Measurements from ENCODE around the gene ANK3. TPM values are rescaled to one million over a fixed set of nuclear protein-coding genes. Genes with fewer than 3 reads are reported as not detected.

Gene ANK3
- polyA plus RNA-seq, 3 donors: not detected

GRCh38 chr10:60139290-60139689 is 250.4 kb downstream of the ANK3 start:
- no peaks in the 10 kb centered on the region for H3K4me1 ChIP-seq (ENCODE audit: control insufficient read depth in 1 of 2, insufficient read depth in 2 of 2, low read length in 2 of 2)
- no peaks in the 10 kb centered on the region for H3K36me3 ChIP-seq (replicated peaks in 1 of 2; ENCODE audit: control insufficient read depth in 1 of 2, insufficient read depth in 2 of 2, low read length in 2 of 2)
- no peak overlapping the region for H3K9ac ChIP-seq (ENCODE audit: insufficient read depth, low read length, poor library complexity, severe bottlenecking)
- H3K9me3 ChIP-seq (replicated peaks in 1 of 2; ENCODE audit: control insufficient read depth in 1 of 2, insufficient read depth in 1 of 2, low read length in 2 of 2): no peaks in the 10 kb centered on the region
- Mint-ChIP-seq H3K4me3 (no peak overlapping the region), H3K27ac (no peak overlapping the region), H3K4me1 (no peaks in the 10 kb centered on the region), H3K27me3 (ENCODE audit: low read depth in 3 of 3) (no peaks in the 10 kb centered on the region), H3K36me3 (no peaks in the 10 kb centered on the region), H3K9me3 (no peaks in the 10 kb centered on the region)
- intact Hi-C loops (cut with micrococcal nuclease): no loop called here
- WGBS (ENCODE audit: insufficient coverage): no CpG with 5 or more reads among the region's 3 CpGs
- no peak overlapping the region for H2AFZ ChIP-seq (ENCODE audit: insufficient read depth, low read depth, low read length, poor library complexity, severe bottlenecking)
- no peaks in the 10 kb centered on the region for H3K79me2 ChIP-seq (ENCODE audit: insufficient read depth, low read length)
- H3K4me2 ChIP-seq (replicated peaks; ENCODE audit: extremely low read depth, low read length, poor library complexity, severe bottlenecking): no peak overlapping the region
- no peak for TF ChIP-seq CTCF (IDR thresholded peaks at IDR 0.05)
- H3K27ac ChIP-seq (ENCODE audit: low read depth in 1 of 2, low read length in 2 of 2): no peak overlapping the region
- DNase-seq: no peak
- no peaks in the 10 kb centered on the region for H3K27me3 ChIP-seq (ENCODE audit: control insufficient read depth in 2 of 2, insufficient read depth in 2 of 2, low read length in 2 of 2)
- no peaks in the 10 kb centered on the region for H4K20me1 ChIP-seq (ENCODE audit: insufficient read depth, low read length)
- no peak overlapping the region for H3K4me3 ChIP-seq (replicated peaks in 1 of 3; ENCODE audit: low read depth in 2 of 3, low read length in 3 of 3)

- Histone ChIP-seq H3K4me2 (replicated peaks; ENCODE audit: extremely low read depth, low read length, poor library complexity, severe bottlenecking) (no peak overlapping the region), H3K9me3 (replicated peaks in 1 of 2; ENCODE audit: control insufficient read depth in 1 of 2, insufficient read depth in 1 of 2, low read length in 2 of 2) (no peaks in the 10 kb centered on the region), H3K4me1 (ENCODE audit: control insufficient read depth in 1 of 2, insufficient read depth in 2 of 2, low read length in 2 of 2) (no peaks in the 10 kb centered on the region), H4K20me1 (ENCODE audit: insufficient read depth, low read length) (no peaks in the 10 kb centered on the region), H3K79me2 (ENCODE audit: insufficient read depth, low read length) (no peaks in the 10 kb centered on the region), H3K27ac (ENCODE audit: low read depth in 1 of 2, low read length in 2 of 2) (no peak overlapping the region), H3K4me3 (replicated peaks in 1 of 3; ENCODE audit: low read depth in 2 of 3, low read length in 3 of 3) (no peak overlapping the region), H3K9ac (ENCODE audit: insufficient read depth, low read length, poor library complexity, severe bottlenecking) (no peak overlapping the region), H3K36me3 (replicated peaks in 1 of 2; ENCODE audit: control insufficient read depth in 1 of 2, insufficient read depth in 2 of 2, low read length in 2 of 2) (no peaks in the 10 kb centered on the region), H3K27me3 (ENCODE audit: control insufficient read depth in 2 of 2, insufficient read depth in 2 of 2, low read length in 2 of 2) (no peaks in the 10 kb centered on the region), H2AFZ (ENCODE audit: insufficient read depth, low read depth, low read length, poor library complexity, severe bottlenecking) (no peak overlapping the region)
- no peak overlapping the region for H3K27ac Mint-ChIP-seq
- no peak for DNase-seq
- 80% methylated on average over 4 of the region's 5 CpGs for WGBS (ENCODE audit: insufficient coverage)
- H3K4me1 Mint-ChIP-seq: no peaks in the 10 kb centered on the region
- no peak for TF ChIP-seq CTCF (IDR thresholded peaks at IDR 0.05)
- no peaks in the 10 kb centered on the region for H3K27me3 Mint-ChIP-seq (ENCODE audit: low read depth in 3 of 3)
- no peaks in the 10 kb centered on the region for H3K9me3 Mint-ChIP-seq
- no peak overlapping the region for H3K4me3 Mint-ChIP-seq
- intact Hi-C loops (cut with micrococcal nuclease): no loop called here
- no peaks in the 10 kb centered on the region for H3K36me3 Mint-ChIP-seq
These were observed 250.8 kb downstream of the ANK3 start for GRCh38 chr10:60138842-60139241.

All from CD14-positive monocyte (primary cell).